Neural cell (in vitro differentiated cells): Measurements from ENCODE around the gene INSM1.

Experiments
- EP300 ChIP-seq: fragments of 450-650 bp; conservative IDR thresholded peaks from 2 replicates; pipeline ENCODE4 v1.6.1; 2014; ENCODE audit warnings: antibody characterized with exemption, mild to moderate bottlenecking, moderate library complexity; ENCODE audit not compliant: poor library complexity, severe bottlenecking
- MXI1 ChIP-seq: fragments of 450-650 bp; conservative IDR thresholded peaks from 2 replicates; pipeline ENCODE4 v1.6.1; 2014; ENCODE audit warnings: antibody characterized with exemption, mild to moderate bottlenecking; ENCODE audit not compliant: poor library complexity, severe bottlenecking
- RAD21 ChIP-seq: fragments of 450-650 bp; conservative IDR thresholded peaks from 2 replicates; pipeline ENCODE4 v1.6.1; 2014; ENCODE audit warnings: antibody characterized with exemption, mild to moderate bottlenecking, moderate library complexity
- TF ChIP-seq, protein P1 (sequence below): IDR thresholded peaks from 2 replicates; pipeline ENCODE4 v1.6.1; 2012; ENCODE audit warnings: borderline replicate concordance
- TF ChIP-seq, protein P2 (sequence below): fragments of 450-650 bp; IDR thresholded peaks from 2 replicates; pipeline ENCODE4 v1.5.1; 2014; ENCODE audit warnings: antibody characterized with exemption, mild to moderate bottlenecking, moderate library complexity; ENCODE audit not compliant: poor library complexity, severe bottlenecking

DNA sequence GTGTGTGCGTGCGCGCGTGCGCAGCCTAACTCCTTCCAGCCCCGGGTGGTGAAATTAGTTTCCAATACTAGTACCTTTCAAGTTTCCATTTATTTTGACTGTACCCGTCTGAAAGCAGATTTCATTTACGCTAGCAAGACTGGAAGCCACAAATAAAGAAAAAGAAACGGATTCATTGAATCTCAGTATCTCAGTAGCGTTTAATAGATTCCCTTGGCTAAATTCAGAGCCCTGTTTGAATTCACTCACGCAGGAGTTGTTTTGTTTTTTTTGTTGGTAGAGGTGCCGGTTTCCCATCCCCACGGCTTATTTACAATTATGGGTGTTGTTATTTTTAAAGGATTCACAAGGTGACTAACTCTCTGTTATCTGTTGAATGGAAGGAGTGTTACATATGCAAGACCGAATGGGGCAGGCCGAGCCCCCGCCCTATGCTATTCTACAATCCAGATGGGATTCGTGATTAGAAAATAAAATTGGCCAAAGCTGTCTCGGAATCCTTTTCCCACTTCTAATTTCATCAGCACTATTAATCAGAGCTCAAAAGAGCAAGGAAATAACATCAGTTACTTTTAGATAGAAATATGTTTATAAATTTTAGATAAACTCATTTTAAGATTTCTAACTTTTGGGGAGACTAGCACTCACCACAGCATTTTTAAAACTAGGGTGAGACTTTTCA is 2.3 kb upstream of the INSM1 start:
- TF ChIP-seq, protein P1, sequence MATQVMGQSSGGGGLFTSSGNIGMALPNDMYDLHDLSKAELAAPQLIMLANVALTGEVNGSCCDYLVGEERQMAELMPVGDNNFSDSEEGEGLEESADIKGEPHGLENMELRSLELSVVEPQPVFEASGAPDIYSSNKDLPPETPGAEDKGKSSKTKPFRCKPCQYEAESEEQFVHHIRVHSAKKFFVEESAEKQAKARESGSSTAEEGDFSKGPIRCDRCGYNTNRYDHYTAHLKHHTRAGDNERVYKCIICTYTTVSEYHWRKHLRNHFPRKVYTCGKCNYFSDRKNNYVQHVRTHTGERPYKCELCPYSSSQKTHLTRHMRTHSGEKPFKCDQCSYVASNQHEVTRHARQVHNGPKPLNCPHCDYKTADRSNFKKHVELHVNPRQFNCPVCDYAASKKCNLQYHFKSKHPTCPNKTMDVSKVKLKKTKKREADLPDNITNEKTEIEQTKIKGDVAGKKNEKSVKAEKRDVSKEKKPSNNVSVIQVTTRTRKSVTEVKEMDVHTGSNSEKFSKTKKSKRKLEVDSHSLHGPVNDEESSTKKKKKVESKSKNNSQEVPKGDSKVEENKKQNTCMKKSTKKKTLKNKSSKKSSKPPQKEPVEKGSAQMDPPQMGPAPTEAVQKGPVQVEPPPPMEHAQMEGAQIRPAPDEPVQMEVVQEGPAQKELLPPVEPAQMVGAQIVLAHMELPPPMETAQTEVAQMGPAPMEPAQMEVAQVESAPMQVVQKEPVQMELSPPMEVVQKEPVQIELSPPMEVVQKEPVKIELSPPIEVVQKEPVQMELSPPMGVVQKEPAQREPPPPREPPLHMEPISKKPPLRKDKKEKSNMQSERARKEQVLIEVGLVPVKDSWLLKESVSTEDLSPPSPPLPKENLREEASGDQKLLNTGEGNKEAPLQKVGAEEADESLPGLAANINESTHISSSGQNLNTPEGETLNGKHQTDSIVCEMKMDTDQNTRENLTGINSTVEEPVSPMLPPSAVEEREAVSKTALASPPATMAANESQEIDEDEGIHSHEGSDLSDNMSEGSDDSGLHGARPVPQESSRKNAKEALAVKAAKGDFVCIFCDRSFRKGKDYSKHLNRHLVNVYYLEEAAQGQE: no peak
- TF ChIP-seq MXI1 (no peak), RAD21 (no peak), EP300 (no peak)
- TF ChIP-seq, protein P2, sequence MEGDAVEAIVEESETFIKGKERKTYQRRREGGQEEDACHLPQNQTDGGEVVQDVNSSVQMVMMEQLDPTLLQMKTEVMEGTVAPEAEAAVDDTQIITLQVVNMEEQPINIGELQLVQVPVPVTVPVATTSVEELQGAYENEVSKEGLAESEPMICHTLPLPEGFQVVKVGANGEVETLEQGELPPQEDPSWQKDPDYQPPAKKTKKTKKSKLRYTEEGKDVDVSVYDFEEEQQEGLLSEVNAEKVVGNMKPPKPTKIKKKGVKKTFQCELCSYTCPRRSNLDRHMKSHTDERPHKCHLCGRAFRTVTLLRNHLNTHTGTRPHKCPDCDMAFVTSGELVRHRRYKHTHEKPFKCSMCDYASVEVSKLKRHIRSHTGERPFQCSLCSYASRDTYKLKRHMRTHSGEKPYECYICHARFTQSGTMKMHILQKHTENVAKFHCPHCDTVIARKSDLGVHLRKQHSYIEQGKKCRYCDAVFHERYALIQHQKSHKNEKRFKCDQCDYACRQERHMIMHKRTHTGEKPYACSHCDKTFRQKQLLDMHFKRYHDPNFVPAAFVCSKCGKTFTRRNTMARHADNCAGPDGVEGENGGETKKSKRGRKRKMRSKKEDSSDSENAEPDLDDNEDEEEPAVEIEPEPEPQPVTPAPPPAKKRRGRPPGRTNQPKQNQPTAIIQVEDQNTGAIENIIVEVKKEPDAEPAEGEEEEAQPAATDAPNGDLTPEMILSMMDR: no peak
